CD4-positive, alpha-beta memory T cell (primary cell): ENCODE results near the gene ATIC. TPM values are rescaled to one million over a fixed set of nuclear protein-coding genes. Genes with fewer than 3 reads are reported as not detected.

Experiments
- CTCF ChIA-PET: fragments of 350-600 bp; sonication (Branson Sonifier 250); formaldehyde crosslinking; loops from one replicate; lab custom pipeline; 2021; ENCODE audit warnings: inconsistent platforms; ENCODE audit not compliant: partially characterized antibody; lab: Charles Lee
- POLR2A ChIA-PET: fragments of 350-600 bp; sonication (Branson Sonifier 250); formaldehyde crosslinking; loops from one replicate; lab custom pipeline; 2021; ENCODE audit not compliant: partially characterized antibody; lab: Charles Lee
- DNase-seq, 5 donors: peaks; one replicate each; pipeline versions ENCODE4 v3.0.0 to v3.0.0-alpha.2; 2020 to 2022; ENCODE audit warnings: mixed read lengths in 1 of 5
- H3K27ac ChIP-seq: one replicate; pipeline ENCODE4 v1.7.0; 2013; ENCODE audit warnings: low read depth, low read length
- H3K27me3 ChIP-seq: 2 replicates; pipeline ENCODE4 v1.7.0; 2013; ENCODE audit warnings: mild to moderate bottlenecking, low read length, moderate library complexity; ENCODE audit not compliant: insufficient read depth
- H3K36me3 ChIP-seq: 2 replicates; pipeline ENCODE4 v1.7.0; 2013; ENCODE audit warnings: mild to moderate bottlenecking, low read length, moderate library complexity; ENCODE audit not compliant: insufficient read depth
- H3K4me1 ChIP-seq: 2 replicates; pipeline ENCODE4 v1.7.0; 2013; ENCODE audit warnings: mild to moderate bottlenecking, low read length, moderate library complexity; ENCODE audit not compliant: insufficient read depth
- H3K4me3 ChIP-seq, 2 donors: one replicate each; pipeline ENCODE4 v1.7.0; 2013; ENCODE audit warnings: low read length in 2 of 2, mild to moderate bottlenecking in 1 of 2
- H3K9me3 ChIP-seq, 2 donors: one replicate each; pipeline ENCODE4 v1.7.0; 2013; ENCODE audit warnings: low read length in 2 of 2, control low read depth in 1 of 2; ENCODE audit not compliant: control insufficient read depth in 1 of 2
- H3K27ac Mint-ChIP-seq, 7 donors: one replicate each; pipeline ENCODE4 v1.8.0; 2020 to 2021; ENCODE audit warnings: mixed read lengths in 7 of 7, mild to moderate bottlenecking in 6 of 7, inconsistent platforms in 3 of 7, moderate library complexity in 3 of 7
- H3K27me3 Mint-ChIP-seq, 2 donors: one replicate each; pipeline ENCODE4 v1.8.0; 2020 to 2021; ENCODE audit warnings: mixed read lengths in 2 of 2
- H3K36me3 Mint-ChIP-seq, 2 donors: one replicate each; pipeline ENCODE4 v1.8.0; 2020 to 2021; ENCODE audit warnings: mixed read lengths in 2 of 2, inconsistent platforms in 1 of 2, mild to moderate bottlenecking in 1 of 2
- H3K4me1 Mint-ChIP-seq, 4 donors: one replicate each; pipeline ENCODE4 v1.8.0; 2020 to 2021; ENCODE audit warnings: mixed read lengths in 4 of 4, mild to moderate bottlenecking in 1 of 4
- H3K4me3 Mint-ChIP-seq, 8 donors: one replicate each; pipeline ENCODE4 v1.8.0; 2020 to 2021; ENCODE audit warnings: mixed read lengths in 8 of 8, mild to moderate bottlenecking in 7 of 8, moderate library complexity in 6 of 8, inconsistent platforms in 3 of 8
- H3K9me3 Mint-ChIP-seq, 8 donors: one replicate each; pipeline ENCODE4 v1.8.0; 2020 to 2021; ENCODE audit warnings: mixed read lengths in 8 of 8, mild to moderate bottlenecking in 5 of 8, inconsistent platforms in 3 of 8, moderate library complexity in 1 of 8
- intact Hi-C: fragments of 100-400 bp; cut with micrococcal nuclease; formaldehyde crosslinking; loops from one replicate; pipeline ENCODE4 v1.15.1; 2023
- polyA plus RNA-seq, 2 donors: library from polyadenylated mRNA; unstranded; fragments of 300-500 nt; fragmentation: Illumina TruSeq; gene quantifications; one replicate each; pipeline ENCODE4 v1.2.3, GENCODE V29; 2021
- total RNA-seq, 2 experiments: library from RNA; stranded (reverse); gene quantifications; one replicate each; pipeline ENCODE4 v1.2.3, GENCODE V29; 2021

ATIC gene
- total and polyA plus RNA-seq, 4 experiments from 2014 or later, result 85.1 to 187 (median 125) TPM

DNA sequence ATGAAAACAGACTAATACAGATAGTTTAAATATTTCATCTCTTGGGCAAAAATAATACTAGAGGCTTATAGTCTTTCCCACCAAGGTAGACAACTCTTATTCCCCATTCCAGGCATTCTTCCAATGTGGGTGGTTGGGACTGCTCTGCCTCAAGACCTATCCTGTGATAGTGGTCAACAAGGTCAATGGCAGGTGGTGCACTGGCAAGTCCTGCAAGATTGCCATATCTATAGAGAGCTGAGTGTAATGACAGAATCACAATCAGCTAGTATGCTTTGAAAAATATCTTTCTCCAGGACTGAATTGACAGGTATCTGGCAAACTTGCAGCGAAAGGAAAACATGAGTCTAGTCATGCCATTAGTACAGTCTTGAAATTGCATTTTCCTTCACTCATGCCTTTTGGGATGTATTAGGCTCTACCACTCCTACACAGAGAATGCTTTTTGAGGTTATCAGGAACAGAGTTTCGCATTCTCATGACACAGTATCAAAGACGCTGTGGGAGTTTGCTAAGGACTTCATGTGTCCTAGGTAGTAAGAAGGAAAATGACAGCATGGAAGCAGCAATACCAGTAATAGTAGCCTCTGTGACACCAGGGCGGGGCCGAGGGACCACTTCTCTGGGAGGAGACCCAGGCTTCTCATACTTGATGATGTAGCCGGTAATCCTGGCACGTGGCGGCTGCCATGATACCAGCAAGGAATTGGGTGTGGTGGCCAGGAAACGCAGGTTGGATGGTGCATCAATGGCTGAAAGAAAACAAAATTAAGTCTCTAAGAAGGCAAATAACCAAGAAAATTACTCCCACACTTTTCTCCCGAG, 63.0 kb downstream of the ATIC start:
- peaks cover 6 to 26% of the 10 kb centered on the region in 2 donors for H3K36me3 Mint-ChIP-seq
- H3K9me3 Mint-ChIP-seq, result no peaks in the 10 kb centered on the region
- H3K27me3 Mint-ChIP-seq, result no peaks in the 10 kb centered on the region
- DNase-seq, result no peak
- POLR2A ChIA-PET, result no interaction called here
- Histone ChIP-seq H3K4me3 (no peak overlapping the region), H3K27me3 (no peaks in the 10 kb centered on the region), H3K9me3 (no peaks in the 10 kb centered on the region), H3K4me1 (no peaks in the 10 kb centered on the region), H3K36me3 (no peaks in the 10 kb centered on the region), H3K27ac (no peak overlapping the region)
- H3K4me1 Mint-ChIP-seq, result no peaks in the 10 kb centered on the region
- CTCF ChIA-PET, result no interaction called here
- H3K27ac Mint-ChIP-seq, result no peak overlapping the region
- intact Hi-C loops, result no loop called here
- H3K4me3 Mint-ChIP-seq, result no peak overlapping the region

DNA sequence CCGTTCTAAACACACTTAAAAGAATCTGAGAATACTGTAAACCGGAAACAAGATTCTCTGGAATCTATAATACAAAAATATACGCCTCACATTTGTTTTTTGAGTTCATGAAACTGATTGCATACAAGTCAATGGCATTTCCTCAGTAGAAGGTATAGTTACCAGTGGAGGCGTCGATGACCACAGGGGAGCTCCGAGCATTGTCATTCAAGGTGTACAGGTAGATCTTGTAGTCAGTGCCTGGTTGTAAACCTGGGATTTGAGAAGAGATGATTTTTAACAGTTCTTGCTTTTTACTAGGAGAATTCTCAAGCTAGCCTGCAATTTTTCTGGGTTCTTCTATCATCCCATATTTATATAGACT, 63.6 kb downstream of the ATIC start:
- Histone ChIP-seq H3K4me1 (no peaks in the 10 kb centered on the region), H3K27ac (no peak overlapping the region), H3K4me3 (no peak overlapping the region), H3K27me3 (no peaks in the 10 kb centered on the region), H3K36me3 (no peaks in the 10 kb centered on the region), H3K9me3 (no peaks in the 10 kb centered on the region)
- intact Hi-C loops, result no loop called here
- H3K4me1 Mint-ChIP-seq, result no peaks in the 10 kb centered on the region
- no peak for DNase-seq
- H3K36me3 Mint-ChIP-seq, result peaks cover 6 to 26% of the 10 kb centered on the region in 2 donors
- H3K27me3 Mint-ChIP-seq, result no peaks in the 10 kb centered on the region
- POLR2A ChIA-PET, result no interaction called here
- H3K9me3 Mint-ChIP-seq, result no peaks in the 10 kb centered on the region
- no peak overlapping the region for H3K4me3 Mint-ChIP-seq
- CTCF ChIA-PET, result no interaction called here
- no peak overlapping the region for H3K27ac Mint-ChIP-seq

DNA sequence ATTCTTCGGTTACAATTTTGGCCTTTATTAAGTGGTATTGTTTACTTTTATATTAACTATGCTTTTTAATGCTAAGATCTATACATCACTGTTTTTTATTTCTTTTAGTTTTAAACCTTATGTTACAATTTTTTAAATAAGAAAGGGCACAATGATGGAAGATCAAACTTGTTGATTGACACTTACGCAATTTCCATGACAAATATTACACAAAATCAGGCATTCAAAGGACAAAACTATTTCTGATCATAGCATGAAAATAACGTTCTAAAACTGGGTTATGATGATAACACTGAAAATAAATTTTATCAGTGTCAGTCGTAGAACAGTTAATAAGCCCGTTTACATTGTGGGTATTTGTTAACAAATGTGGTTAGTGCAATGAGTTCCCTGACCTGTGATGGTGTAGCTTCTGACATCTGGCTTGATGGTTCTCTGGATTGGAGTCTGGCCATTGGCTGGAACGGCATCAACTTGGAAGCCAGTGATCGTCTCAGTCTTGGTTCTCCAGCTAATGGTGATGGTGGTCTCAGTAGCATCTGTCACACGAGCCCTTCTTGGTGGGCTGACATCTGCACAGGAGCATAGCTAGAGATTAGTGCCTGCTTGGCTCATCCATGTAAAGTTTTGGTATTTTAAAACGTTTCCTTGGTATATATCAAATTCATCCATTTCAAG, 64.4 kb downstream of the ATIC start:
- intact Hi-C loops, result no loop called here
- peaks cover 6 to 26% of the 10 kb centered on the region in 2 donors for H3K36me3 Mint-ChIP-seq
- no peak for DNase-seq
- ChIA-PET POLR2A (no interaction called here), CTCF (no interaction called here)
- H3K27ac Mint-ChIP-seq, result no peak overlapping the region
- Histone ChIP-seq H3K9me3 (no peaks in the 10 kb centered on the region), H3K4me3 (no peak overlapping the region), H3K36me3 (no peaks in the 10 kb centered on the region), H3K4me1 (no peaks in the 10 kb centered on the region), H3K27ac (no peak overlapping the region), H3K27me3 (no peaks in the 10 kb centered on the region)
- H3K27me3 Mint-ChIP-seq, result no peaks in the 10 kb centered on the region
- no peaks in the 10 kb centered on the region for H3K4me1 Mint-ChIP-seq
- no peaks in the 10 kb centered on the region for H3K9me3 Mint-ChIP-seq
- H3K4me3 Mint-ChIP-seq, result no peak overlapping the region

DNA sequence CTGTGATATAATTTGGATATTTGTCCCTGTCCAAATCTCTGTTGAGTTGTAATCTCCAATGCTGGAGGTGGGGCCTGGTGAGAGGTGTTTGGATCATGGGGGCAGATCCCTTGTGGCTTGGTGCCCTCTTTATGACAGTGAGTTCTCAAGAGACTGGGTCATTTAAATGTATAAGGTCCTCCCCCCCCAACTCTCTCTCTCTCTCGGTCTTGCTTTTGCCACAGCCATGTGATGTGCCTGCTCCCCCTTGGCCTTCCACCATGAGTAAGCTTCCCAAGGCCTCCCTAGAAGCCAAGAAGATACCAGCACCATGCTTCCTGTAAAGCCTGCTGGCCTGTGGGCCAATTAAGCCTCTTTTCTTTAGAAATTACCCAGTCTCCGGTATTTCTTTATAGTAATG, 65.4 kb downstream of the ATIC start:
- DNase-seq, result no peak
- no peak overlapping the region for H3K4me3 ChIP-seq
- POLR2A ChIA-PET, result no interaction called here
- no peaks in the 10 kb centered on the region for H3K4me1 Mint-ChIP-seq
- CTCF ChIA-PET, result no interaction called here
- no peaks in the 10 kb centered on the region for H3K9me3 ChIP-seq
- H3K4me1 ChIP-seq, result no peaks in the 10 kb centered on the region
- H3K36me3 Mint-ChIP-seq, result peaks cover 4 to 26% of the 10 kb centered on the region in 2 donors
- no peaks in the 10 kb centered on the region for H3K9me3 Mint-ChIP-seq
- intact Hi-C loops, result no loop called here
- H3K27me3 ChIP-seq, result no peaks in the 10 kb centered on the region
- H3K4me3 Mint-ChIP-seq, result no peak overlapping the region
- H3K27ac Mint-ChIP-seq, result no peak overlapping the region
- H3K27me3 Mint-ChIP-seq, result no peaks in the 10 kb centered on the region
- H3K36me3 ChIP-seq, result no peaks in the 10 kb centered on the region
- H3K27ac ChIP-seq, result no peak overlapping the region

DNA sequence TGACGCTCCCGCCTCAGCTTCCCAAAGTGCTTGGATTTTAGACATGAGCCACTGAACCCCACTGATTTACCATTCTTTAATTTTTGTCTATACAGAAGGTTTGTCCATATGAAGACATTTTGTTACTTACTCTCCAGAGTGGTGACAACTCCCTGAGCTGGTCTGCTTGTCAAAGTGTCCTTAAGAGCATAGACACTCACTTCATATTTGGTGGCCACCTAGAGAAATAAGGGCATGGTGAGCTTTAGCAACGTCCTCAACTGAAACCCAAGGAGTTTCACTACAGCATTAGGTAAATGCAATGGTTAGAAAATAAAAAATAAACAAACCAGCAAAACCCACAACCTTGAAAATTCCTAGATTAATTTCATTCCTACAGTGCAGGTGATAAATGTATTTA, 66.2 kb downstream of the ATIC start:
- H3K4me1 Mint-ChIP-seq, result no peaks in the 10 kb centered on the region

DNA sequence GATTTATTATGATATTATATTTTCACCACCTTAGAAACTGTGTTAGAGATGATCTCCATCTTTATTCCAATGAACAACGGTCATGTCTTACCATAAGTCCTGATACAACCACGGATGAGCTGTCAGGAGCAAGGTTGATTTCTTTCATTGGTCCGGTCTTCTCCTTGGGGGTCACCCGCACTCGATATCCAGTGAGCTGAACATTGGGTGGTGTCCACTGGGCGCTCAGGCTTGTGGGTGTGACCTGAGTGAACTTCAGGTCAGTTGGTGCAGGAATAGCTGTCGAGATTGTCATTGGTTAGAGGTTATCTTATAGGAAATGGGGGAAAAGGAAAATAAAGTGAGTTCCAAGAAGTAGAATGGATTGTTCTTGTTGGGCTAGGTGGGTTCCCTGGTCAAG, 67.2 kb downstream of the ATIC start:
- H3K4me3 ChIP-seq, result no peak overlapping the region
- CTCF ChIA-PET, result no interaction called here
- H3K4me1 Mint-ChIP-seq, result no peaks in the 10 kb centered on the region
- DNase-seq, result no peak
- H3K27ac Mint-ChIP-seq, result no peak overlapping the region
- no peaks in the 10 kb centered on the region for H3K9me3 Mint-ChIP-seq
- no peaks in the 10 kb centered on the region for H3K27me3 ChIP-seq
- H3K4me3 Mint-ChIP-seq, result no peak overlapping the region
- H3K9me3 ChIP-seq, result no peaks in the 10 kb centered on the region
- no peaks in the 10 kb centered on the region for H3K36me3 ChIP-seq
- POLR2A ChIA-PET, result no interaction called here
- no peak overlapping the region for H3K27ac ChIP-seq
- no peaks in the 10 kb centered on the region for H3K4me1 ChIP-seq
- peaks cover 1 to 18% of the 10 kb centered on the region in 2 donors for H3K36me3 Mint-ChIP-seq
- intact Hi-C loops, result no loop called here
- H3K27me3 Mint-ChIP-seq, result no peaks in the 10 kb centered on the region

More for the DNA sequence above, 66.2 kb downstream of the ATIC start:
- no peak overlapping the region for H3K27ac ChIP-seq
- H3K27me3 ChIP-seq, result no peaks in the 10 kb centered on the region
- ChIA-PET CTCF (no interaction called here), POLR2A (no interaction called here)
- no peaks in the 10 kb centered on the region for H3K36me3 ChIP-seq
- no peak overlapping the region for H3K27ac Mint-ChIP-seq
- no peak overlapping the region for H3K4me3 Mint-ChIP-seq
- no peaks in the 10 kb centered on the region for H3K9me3 ChIP-seq
- intact Hi-C loops, result no loop called here
- no peak for DNase-seq
- no peaks in the 10 kb centered on the region for H3K27me3 Mint-ChIP-seq
- no peaks in the 10 kb centered on the region for H3K4me1 ChIP-seq
- H3K4me3 ChIP-seq, result no peak overlapping the region
- peaks cover 4 to 25% of the 10 kb centered on the region in 2 donors for H3K36me3 Mint-ChIP-seq
- H3K9me3 Mint-ChIP-seq, result no peaks in the 10 kb centered on the region

DNA sequence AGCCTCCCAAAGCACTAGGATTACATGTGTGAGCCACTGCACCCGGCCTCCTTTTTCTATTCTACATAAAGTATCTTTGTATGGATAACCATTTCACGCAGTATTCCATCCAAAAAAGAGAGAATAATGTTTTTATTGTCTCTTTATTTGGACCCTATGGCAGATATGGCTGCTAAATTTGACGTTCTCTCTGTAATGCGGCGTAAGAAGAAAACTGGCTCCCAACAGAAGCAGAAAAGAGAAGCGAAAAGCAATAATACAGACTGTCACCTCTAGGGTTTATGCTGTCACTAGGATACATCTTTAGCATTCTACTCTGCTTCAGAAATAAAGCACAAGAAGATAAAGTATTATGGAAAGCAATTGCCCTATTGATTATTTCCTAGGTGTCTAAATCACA, 68.1 kb downstream of the ATIC start:
- H3K27ac Mint-ChIP-seq, result no peak overlapping the region

More for the DNA sequence above, 68.1 kb downstream of the ATIC start:
- no peak overlapping the region for H3K27ac ChIP-seq
- H3K4me3 ChIP-seq, result no peak overlapping the region
- POLR2A ChIA-PET, result no interaction called here
- H3K27me3 ChIP-seq, result no peaks in the 10 kb centered on the region
- H3K27me3 Mint-ChIP-seq, result no peaks in the 10 kb centered on the region
- CTCF ChIA-PET, result no interaction called here
- H3K36me3 ChIP-seq, result no peaks in the 10 kb centered on the region
- no peaks in the 10 kb centered on the region for H3K9me3 Mint-ChIP-seq
- H3K4me3 Mint-ChIP-seq, result peak overlapping the region in 1 of 8 donors; percentile 8
- H3K9me3 ChIP-seq, result no peaks in the 10 kb centered on the region
- H3K4me1 Mint-ChIP-seq, result no peaks in the 10 kb centered on the region
- no peaks in the 10 kb centered on the region for H3K4me1 ChIP-seq
- intact Hi-C loops, result no loop called here
- peaks cover 1 to 9% of the 10 kb centered on the region in 2 donors for H3K36me3 Mint-ChIP-seq
- DNase-seq, result no peak
